ENCODE measurements around the gene MAEA.

Gene MAEA

GRCh38 chr4:1250527-1250812 is 39.2 kb upstream of the MAEA start:
- DNase-seq = no peak

- DNase-seq = no peak
Observed at GRCh38 chr4:1250921-1251772, 38.5 kb upstream of the MAEA start.

- no peak for DNase-seq
Observed at GRCh38 chr4:1251773-1252066, 38.0 kb upstream of the MAEA start.

- DNase-seq = no peak
Observed at GRCh38 chr4:1252928-1253492, 36.7 kb upstream of the MAEA start.

- no peak for DNase-seq
Observed at GRCh38 chr4:1253831-1254230, 35.9 kb upstream of the MAEA start.

- no peak for DNase-seq
Observed at GRCh38 chr4:1255151-1255550, 34.5 kb upstream of the MAEA start.

GRCh38 chr4:1255699-1256098 is 34.0 kb upstream of the MAEA start:
- DNase-seq = no peak

- no peak for DNase-seq
Observed at GRCh38 chr4:1258457-1258856, 31.2 kb upstream of the MAEA start.

- DNase-seq = no peak
Observed at GRCh38 chr4:1259966-1260365, 29.7 kb upstream of the MAEA start.

- no peak for DNase-seq
Observed at GRCh38 chr4:1260418-1261106, 29.1 kb upstream of the MAEA start.

GRCh38 chr4:1261107-1261928 is 28.4 kb upstream of the MAEA start:
- no peak for DNase-seq

GRCh38 chr4:1264942-1265341 is 24.7 kb upstream of the MAEA start:
- no peak for DNase-seq

GRCh38 chr4:1265351-1265750 is 24.3 kb upstream of the MAEA start:
- no peak for DNase-seq

GRCh38 chr4:1266881-1267763 is 22.6 kb upstream of the MAEA start:
- DNase-seq = no peak

- DNase-seq = no peak
Observed at GRCh38 chr4:1269209-1269608, 20.5 kb upstream of the MAEA start.

GRCh38 chr4:1271686-1272085 is 18.0 kb upstream of the MAEA start:
- no peak for DNase-seq

- no peak for DNase-seq
Observed at GRCh38 chr4:1274871-1275270, 14.8 kb upstream of the MAEA start.

- DNase-seq = no peak
Observed at GRCh38 chr4:1276984-1277383, 12.7 kb upstream of the MAEA start.

GRCh38 chr4:1277667-1278665 is 11.7 kb upstream of the MAEA start:
- DNase-seq = no peak

- DNase-seq = no peak
Observed at GRCh38 chr4:1279253-1279652, 10.4 kb upstream of the MAEA start.

- no peak for DNase-seq
Observed at GRCh38 chr4:1283711-1284110, 6.0 kb upstream of the MAEA start.
